Activated naive CD8-positive, alpha-beta T cell treated with anti-CD3 and anti-CD28 coated beads for 36 hours (primary cell): ENCODE results near the gene SYCE3. TPM values are rescaled to one million over a fixed set of nuclear protein-coding genes. Genes with fewer than 3 reads are reported as not detected.
A peak's percentile ranks its signal among the peaks of the same experiment; 100 is the strongest.

ENCODE experiments used
- DNase-seq: peaks from one replicate; pipeline ENCODE4 v3.0.0; 2021
- H3K27ac Mint-ChIP-seq: one replicate; pipeline ENCODE4 v1.8.0; 2022; ENCODE audit warnings: mild to moderate bottlenecking, moderate library complexity, mixed read lengths
- H3K27me3 Mint-ChIP-seq: one replicate; pipeline ENCODE4 v1.8.0; 2022; ENCODE audit warnings: mild to moderate bottlenecking, mixed read lengths
- H3K36me3 Mint-ChIP-seq: one replicate; pipeline ENCODE4 v1.8.0; 2021; ENCODE audit warnings: mild to moderate bottlenecking, mixed read lengths
- H3K4me1 Mint-ChIP-seq: one replicate; pipeline ENCODE4 v1.8.0; 2021; ENCODE audit warnings: mixed read lengths
- H3K4me3 Mint-ChIP-seq: one replicate; pipeline ENCODE4 v1.8.0; 2022; ENCODE audit warnings: mild to moderate bottlenecking, moderate library complexity, mixed read lengths
- H3K9me3 Mint-ChIP-seq: one replicate; pipeline ENCODE4 v1.8.0; 2022; ENCODE audit warnings: mixed read lengths
- total RNA-seq, 2 experiments: library from RNA; stranded (reverse); gene quantifications; one replicate each; pipeline ENCODE4 v1.2.3, GENCODE V29; 2021

The SYCE3 gene
- total RNA-seq, 2 experiments from 2014 or later, result 1.3 to 1.9 TPM

- peaks cover 7% of the 10 kb centered on the region for H3K4me1 Mint-ChIP-seq
- H3K36me3 Mint-ChIP-seq, result no peaks in the 10 kb centered on the region
- H3K27me3 Mint-ChIP-seq, result peaks cover 67% of the 10 kb centered on the region
- H3K27ac Mint-ChIP-seq, result no peak overlapping the region
- H3K9me3 Mint-ChIP-seq, result no peaks in the 10 kb centered on the region
- H3K4me3 Mint-ChIP-seq, result no peak overlapping the region
- no peak for DNase-seq
Observed at GRCh38 chr22:50604256-50605001, 41.7 kb upstream of the SYCE3 start.

- Mint-ChIP-seq H3K4me1 (peaks cover 7% of the 10 kb centered on the region), H3K4me3 (no peak overlapping the region), H3K9me3 (no peaks in the 10 kb centered on the region), H3K36me3 (no peaks in the 10 kb centered on the region), H3K27me3 (peaks cover 65% of the 10 kb centered on the region), H3K27ac (no peak overlapping the region)
- no peak for DNase-seq
Observed at GRCh38 chr22:50603511-50604255, 41.0 kb upstream of the SYCE3 start.

- peaks cover 62% of the 10 kb centered on the region for H3K27me3 Mint-ChIP-seq
- peaks cover 7% of the 10 kb centered on the region for H3K4me1 Mint-ChIP-seq
- H3K27ac Mint-ChIP-seq, result no peak overlapping the region
- no peak for DNase-seq
- no peak overlapping the region for H3K4me3 Mint-ChIP-seq
- no peaks in the 10 kb centered on the region for H3K36me3 Mint-ChIP-seq
- H3K9me3 Mint-ChIP-seq, result no peaks in the 10 kb centered on the region
Observed at GRCh38 chr22:50602338-50602700, 39.6 kb upstream of the SYCE3 start.

GRCh38 chr22:50601669-50602337 is 39.1 kb upstream of the SYCE3 start:
- Mint-ChIP-seq H3K36me3 (no peaks in the 10 kb centered on the region), H3K27ac (no peak overlapping the region), H3K4me1 (peaks cover 7% of the 10 kb centered on the region), H3K4me3 (peak overlapping the region; percentile 14), H3K9me3 (no peaks in the 10 kb centered on the region), H3K27me3 (peaks cover 56% of the 10 kb centered on the region)
- DNase-seq, result no peak

GRCh38 chr22:50600967-50601668 is 38.4 kb upstream of the SYCE3 start:
- Mint-ChIP-seq H3K27ac (no peak overlapping the region), H3K4me1 (peaks cover 7% of the 10 kb centered on the region), H3K4me3 (peak overlapping the region; percentile 14), H3K36me3 (no peaks in the 10 kb centered on the region), H3K27me3 (peaks cover 51% of the 10 kb centered on the region), H3K9me3 (no peaks in the 10 kb centered on the region)
- no peak for DNase-seq

- H3K4me3 Mint-ChIP-seq, result peak within 1 kb of the TSS; percentile 29
- H3K36me3 Mint-ChIP-seq, result no peaks in the 10 kb centered on the region
- peaks cover 7% of the 10 kb centered on the region for H3K4me1 Mint-ChIP-seq
- H3K9me3 Mint-ChIP-seq, result no peaks in the 10 kb centered on the region
- H3K27me3 Mint-ChIP-seq, result peaks cover 46% of the 10 kb centered on the region
- no peak within 1 kb of the TSS for H3K27ac Mint-ChIP-seq
- DNase-seq, result no peak
Observed at GRCh38 chr22:50600538-50600937, 37.8 kb upstream of the SYCE3 start, which contains the start of gene MAPK8IP2. Gene MAPK8IP2, plus strand, starts transcription at chr22:50600793. Its CDS starts 26 bp downstream, at chr22:50600819.

- H3K27ac Mint-ChIP-seq, result no peak overlapping the region
- H3K36me3 Mint-ChIP-seq, result no peaks in the 10 kb centered on the region
- peaks cover 40% of the 10 kb centered on the region for H3K27me3 Mint-ChIP-seq
Observed at GRCh38 chr22:50599816-50600455, 37.2 kb upstream of the SYCE3 start.

GRCh38 chr22:50597097-50597496 is 34.4 kb upstream of the SYCE3 start:
- Mint-ChIP-seq H3K4me1 (peaks cover 7% of the 10 kb centered on the region), H3K9me3 (no peaks in the 10 kb centered on the region), H3K27me3 (peaks cover 23% of the 10 kb centered on the region), H3K27ac (no peak overlapping the region), H3K4me3 (no peak overlapping the region), H3K36me3 (no peaks in the 10 kb centered on the region)
- DNase-seq, result no peak

More at GRCh38 chr22:50599816-50600455, 37.2 kb upstream of the SYCE3 start:
- Mint-ChIP-seq H3K9me3 (no peaks in the 10 kb centered on the region), H3K4me3 (peak overlapping the region; percentile 29), H3K4me1 (peaks cover 7% of the 10 kb centered on the region)
- DNase-seq, result peak; percentile 73

- H3K4me1 Mint-ChIP-seq, result peaks cover 4% of the 10 kb centered on the region
- H3K27me3 Mint-ChIP-seq, result peaks cover 13% of the 10 kb centered on the region
Observed at GRCh38 chr22:50595189-50595588, 32.5 kb upstream of the SYCE3 start.

GRCh38 chr22:50587407-50587806 is 24.7 kb upstream of the SYCE3 start:
- peaks cover 11% of the 10 kb centered on the region for H3K4me1 Mint-ChIP-seq
- no peak overlapping the region for H3K27ac Mint-ChIP-seq
- H3K9me3 Mint-ChIP-seq, result no peaks in the 10 kb centered on the region
- no peaks in the 10 kb centered on the region for H3K27me3 Mint-ChIP-seq
- H3K36me3 Mint-ChIP-seq, result no peaks in the 10 kb centered on the region
- no peak for DNase-seq
- H3K4me3 Mint-ChIP-seq, result no peak overlapping the region

More at GRCh38 chr22:50595189-50595588, 32.5 kb upstream of the SYCE3 start:
- Mint-ChIP-seq H3K4me3 (no peak overlapping the region), H3K36me3 (no peaks in the 10 kb centered on the region), H3K9me3 (no peaks in the 10 kb centered on the region), H3K27ac (no peak overlapping the region)
- no peak for DNase-seq

- Mint-ChIP-seq H3K36me3 (no peaks in the 10 kb centered on the region), H3K27me3 (no peaks in the 10 kb centered on the region), H3K4me3 (no peak overlapping the region), H3K4me1 (peaks cover 16% of the 10 kb centered on the region), H3K27ac (no peak overlapping the region), H3K9me3 (no peaks in the 10 kb centered on the region)
- no peak for DNase-seq
Observed at GRCh38 chr22:50586416-50586815, 23.7 kb upstream of the SYCE3 start.

- H3K9me3 Mint-ChIP-seq, result no peaks in the 10 kb centered on the region
- DNase-seq, result no peak
- H3K36me3 Mint-ChIP-seq, result peaks cover 2% of the 10 kb centered on the region
- no peak overlapping the region for H3K4me3 Mint-ChIP-seq
- no peaks in the 10 kb centered on the region for H3K27me3 Mint-ChIP-seq
- H3K4me1 Mint-ChIP-seq, result peaks cover 19% of the 10 kb centered on the region
- H3K27ac Mint-ChIP-seq, result no peak overlapping the region
Observed at GRCh38 chr22:50585781-50586180, 23.1 kb upstream of the SYCE3 start.

- H3K4me3 Mint-ChIP-seq, result no peak overlapping the region
- H3K4me1 Mint-ChIP-seq, result peaks cover 19% of the 10 kb centered on the region
- no peak overlapping the region for H3K27ac Mint-ChIP-seq
- no peaks in the 10 kb centered on the region for H3K9me3 Mint-ChIP-seq
- no peaks in the 10 kb centered on the region for H3K27me3 Mint-ChIP-seq
- H3K36me3 Mint-ChIP-seq, result peaks cover 6% of the 10 kb centered on the region
- no peak for DNase-seq
Observed at GRCh38 chr22:50585238-50585637, 22.5 kb upstream of the SYCE3 start.
